Measurements from ENCODE around the gene TSKU. TPM values are rescaled to one million over a fixed set of nuclear protein-coding genes. Genes with fewer than 3 reads are reported as not detected.

The TSKU gene
- total and polyA plus RNA-seq, 2 experiments from 2014 or later, result 11.7 to 31.1 TPM

GRCh38 chr11:76747153-76747914 lies 35.8 kb upstream of the TSKU start:
- H3K4me3 Mint-ChIP-seq, result no peak overlapping the region
- no peak overlapping the region for H3K4me3 ChIP-seq
- H3K36me3 ChIP-seq (ENCODE audit: insufficient read depth), result no peaks in the 10 kb centered on the region
- H3K27ac Mint-ChIP-seq, result no peak overlapping the region
- H3F3A ChIP-seq (replicated peaks; ENCODE audit: low read depth), result no peaks in the 10 kb centered on the region
- ATAC-seq (no peak), DNase-seq (ENCODE audit: low spot score) (no peak)
- no peaks in the 10 kb centered on the region for H3K9me3 Mint-ChIP-seq
- peak overlapping the region; percentile 84 for H2AFZ ChIP-seq
- no peaks in the 10 kb centered on the region for H3K9me2 ChIP-seq (ENCODE audit: insufficient read depth)
- peaks cover 6% of the 10 kb centered on the region for H3K27me3 Mint-ChIP-seq (ENCODE audit: insufficient read depth, low read depth, poor library complexity)
- H3K27ac ChIP-seq (ENCODE audit: low read depth), result no peak overlapping the region
- no peak overlapping the region for H3K4me2 ChIP-seq
- peaks cover 31% of the 10 kb centered on the region for H3K4me1 Mint-ChIP-seq
- H4K20me1 ChIP-seq (replicated peaks; ENCODE audit: insufficient read depth), result no peaks in the 10 kb centered on the region
- H3K27me3 ChIP-seq (ENCODE audit: insufficient read depth), result no peaks in the 10 kb centered on the region
- H3K4me1 ChIP-seq (ENCODE audit: insufficient read depth), result peaks cover 7% of the 10 kb centered on the region
- H3K79me2 ChIP-seq (replicated peaks; ENCODE audit: insufficient read depth), result no peaks in the 10 kb centered on the region
- H3K36me3 Mint-ChIP-seq (ENCODE audit: low read depth), result no peaks in the 10 kb centered on the region
- TF ChIP-seq, protein P1, sequence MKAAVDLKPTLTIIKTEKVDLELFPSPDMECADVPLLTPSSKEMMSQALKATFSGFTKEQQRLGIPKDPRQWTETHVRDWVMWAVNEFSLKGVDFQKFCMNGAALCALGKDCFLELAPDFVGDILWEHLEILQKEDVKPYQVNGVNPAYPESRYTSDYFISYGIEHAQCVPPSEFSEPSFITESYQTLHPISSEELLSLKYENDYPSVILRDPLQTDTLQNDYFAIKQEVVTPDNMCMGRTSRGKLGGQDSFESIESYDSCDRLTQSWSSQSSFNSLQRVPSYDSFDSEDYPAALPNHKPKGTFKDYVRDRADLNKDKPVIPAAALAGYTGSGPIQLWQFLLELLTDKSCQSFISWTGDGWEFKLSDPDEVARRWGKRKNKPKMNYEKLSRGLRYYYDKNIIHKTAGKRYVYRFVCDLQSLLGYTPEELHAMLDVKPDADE (IDR thresholded peaks at IDR 0.05), result no peak
- TF ChIP-seq, protein P2, sequence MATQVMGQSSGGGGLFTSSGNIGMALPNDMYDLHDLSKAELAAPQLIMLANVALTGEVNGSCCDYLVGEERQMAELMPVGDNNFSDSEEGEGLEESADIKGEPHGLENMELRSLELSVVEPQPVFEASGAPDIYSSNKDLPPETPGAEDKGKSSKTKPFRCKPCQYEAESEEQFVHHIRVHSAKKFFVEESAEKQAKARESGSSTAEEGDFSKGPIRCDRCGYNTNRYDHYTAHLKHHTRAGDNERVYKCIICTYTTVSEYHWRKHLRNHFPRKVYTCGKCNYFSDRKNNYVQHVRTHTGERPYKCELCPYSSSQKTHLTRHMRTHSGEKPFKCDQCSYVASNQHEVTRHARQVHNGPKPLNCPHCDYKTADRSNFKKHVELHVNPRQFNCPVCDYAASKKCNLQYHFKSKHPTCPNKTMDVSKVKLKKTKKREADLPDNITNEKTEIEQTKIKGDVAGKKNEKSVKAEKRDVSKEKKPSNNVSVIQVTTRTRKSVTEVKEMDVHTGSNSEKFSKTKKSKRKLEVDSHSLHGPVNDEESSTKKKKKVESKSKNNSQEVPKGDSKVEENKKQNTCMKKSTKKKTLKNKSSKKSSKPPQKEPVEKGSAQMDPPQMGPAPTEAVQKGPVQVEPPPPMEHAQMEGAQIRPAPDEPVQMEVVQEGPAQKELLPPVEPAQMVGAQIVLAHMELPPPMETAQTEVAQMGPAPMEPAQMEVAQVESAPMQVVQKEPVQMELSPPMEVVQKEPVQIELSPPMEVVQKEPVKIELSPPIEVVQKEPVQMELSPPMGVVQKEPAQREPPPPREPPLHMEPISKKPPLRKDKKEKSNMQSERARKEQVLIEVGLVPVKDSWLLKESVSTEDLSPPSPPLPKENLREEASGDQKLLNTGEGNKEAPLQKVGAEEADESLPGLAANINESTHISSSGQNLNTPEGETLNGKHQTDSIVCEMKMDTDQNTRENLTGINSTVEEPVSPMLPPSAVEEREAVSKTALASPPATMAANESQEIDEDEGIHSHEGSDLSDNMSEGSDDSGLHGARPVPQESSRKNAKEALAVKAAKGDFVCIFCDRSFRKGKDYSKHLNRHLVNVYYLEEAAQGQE (IDR thresholded peaks at IDR 0.05; ENCODE audit: unreplicated experiment), result no peak
- TF ChIP-seq CREB1 (CRISPR knock-in tag; IDR thresholded peaks at IDR 0.05; ENCODE audit: low read depth) (no peak), EZH2phosphoT487 (IDR thresholded peaks at IDR 0.05; ENCODE audit: unreplicated experiment) (no peak), ZNF331 (CRISPR knock-in tag; IDR thresholded peaks at IDR 0.05; ENCODE audit: low read depth) (no peak), JUNB (IDR thresholded peaks at IDR 0.05; ENCODE audit: unreplicated experiment) (no peak), ZNF462 (CRISPR knock-in tag; IDR thresholded peaks at IDR 0.05) (no peak), POLR2AphosphoS5 (IDR thresholded peaks at IDR 0.05; ENCODE audit: low read depth) (no peak), NANOG (IDR thresholded peaks at IDR 0.05; ENCODE audit: borderline replicate concordance) (no peak), EZH2 (IDR thresholded peaks at IDR 0.05; ENCODE audit: low read depth, unreplicated experiment) (no peak), STAT1 (IDR thresholded peaks at IDR 0.05; ENCODE audit: unreplicated experiment) (no peak), ZNF114 (CRISPR knock-in tag; IDR thresholded peaks at IDR 0.05) (no peak)
- TF ChIP-seq, protein P3, sequence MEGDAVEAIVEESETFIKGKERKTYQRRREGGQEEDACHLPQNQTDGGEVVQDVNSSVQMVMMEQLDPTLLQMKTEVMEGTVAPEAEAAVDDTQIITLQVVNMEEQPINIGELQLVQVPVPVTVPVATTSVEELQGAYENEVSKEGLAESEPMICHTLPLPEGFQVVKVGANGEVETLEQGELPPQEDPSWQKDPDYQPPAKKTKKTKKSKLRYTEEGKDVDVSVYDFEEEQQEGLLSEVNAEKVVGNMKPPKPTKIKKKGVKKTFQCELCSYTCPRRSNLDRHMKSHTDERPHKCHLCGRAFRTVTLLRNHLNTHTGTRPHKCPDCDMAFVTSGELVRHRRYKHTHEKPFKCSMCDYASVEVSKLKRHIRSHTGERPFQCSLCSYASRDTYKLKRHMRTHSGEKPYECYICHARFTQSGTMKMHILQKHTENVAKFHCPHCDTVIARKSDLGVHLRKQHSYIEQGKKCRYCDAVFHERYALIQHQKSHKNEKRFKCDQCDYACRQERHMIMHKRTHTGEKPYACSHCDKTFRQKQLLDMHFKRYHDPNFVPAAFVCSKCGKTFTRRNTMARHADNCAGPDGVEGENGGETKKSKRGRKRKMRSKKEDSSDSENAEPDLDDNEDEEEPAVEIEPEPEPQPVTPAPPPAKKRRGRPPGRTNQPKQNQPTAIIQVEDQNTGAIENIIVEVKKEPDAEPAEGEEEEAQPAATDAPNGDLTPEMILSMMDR (conservative IDR thresholded peaks at IDR 0.05; ENCODE audit: low read depth in 2 of 2), result no peak

All from GM23338 (cell line).